Stimulated activated CD4-positive, alpha-beta T cell treated with anti-CD3 and anti-CD28 coated beads, Interleukin-1b, Interleukin-23, amount 100 ng/mL, for 24 hours (primary cell): ENCODE measurements around the gene CRYM.
"Not testable (repeated sequence)": the region's sequence is repeated elsewhere in the genome, so short reads cannot be mapped to it uniquely, and the experiment has no call there.

Experiments used
- DNase-seq, 4 experiments: peaks; one replicate each; pipeline ENCODE4 v3.0.0-alpha.2; 2020; ENCODE audit warnings: low read depth in 4 of 4, low spot score in 1 of 4

CRYM gene

DNA sequence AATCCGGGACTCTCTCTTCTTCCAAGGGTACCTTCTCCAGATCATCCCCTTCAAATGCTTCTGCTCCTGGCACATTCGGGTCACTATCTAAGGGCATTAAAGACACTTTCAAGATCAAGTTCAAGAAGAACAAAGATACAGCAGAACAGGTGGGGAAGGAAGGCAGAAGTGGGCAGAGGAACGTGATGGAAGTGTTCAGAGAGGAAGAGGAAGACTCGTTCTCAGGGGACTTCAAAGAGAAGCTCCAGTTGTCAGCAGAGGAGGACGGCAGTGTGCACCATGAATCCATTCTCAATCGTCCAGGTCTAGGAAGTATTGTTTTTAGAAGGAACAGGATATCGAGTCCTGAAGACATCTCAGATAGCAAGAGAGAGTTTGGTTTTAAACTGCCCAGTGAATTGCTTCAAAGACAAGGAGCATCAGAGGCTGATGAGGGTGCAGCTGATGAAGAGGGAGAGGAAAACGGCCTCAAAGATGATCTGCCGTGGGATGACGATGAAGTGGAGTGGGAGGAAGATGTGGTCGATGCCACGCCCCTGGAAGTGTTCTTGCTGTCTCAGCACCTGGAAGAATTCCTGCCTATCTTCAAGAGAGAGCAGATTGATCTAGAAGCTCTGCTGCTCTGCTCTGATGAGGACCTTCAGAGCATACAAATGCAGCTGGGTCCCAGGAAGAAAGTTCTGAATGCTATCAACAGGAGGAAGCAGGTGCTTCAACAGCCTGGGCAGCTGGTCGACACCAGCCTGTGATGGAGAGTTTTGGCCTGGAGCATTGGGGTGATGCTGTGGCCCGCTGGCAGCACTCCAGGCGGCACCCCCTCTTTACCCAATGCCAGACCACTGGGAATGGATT is 27.8 kb downstream of the CRYM start:
- no peak for DNase-seq

DNA sequence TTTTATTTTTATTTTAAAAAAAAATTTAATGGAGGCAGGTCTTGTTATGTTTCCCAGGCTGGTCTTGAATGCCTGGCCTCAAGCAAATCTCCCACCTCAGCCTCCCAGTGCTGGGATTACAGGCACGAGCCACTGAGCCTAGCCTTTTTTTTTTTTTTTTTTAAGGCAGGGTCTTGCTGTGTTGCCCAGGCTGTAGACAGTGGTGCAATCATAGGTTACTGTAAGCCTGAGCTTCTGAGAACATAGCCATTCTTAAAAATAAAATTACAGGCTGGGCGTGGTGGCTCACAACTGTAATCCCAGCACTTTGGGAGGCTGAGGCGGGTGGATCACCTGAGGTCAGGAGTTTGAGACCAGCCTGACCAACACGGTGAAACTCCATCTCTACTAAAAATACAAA is 29.9 kb downstream of the CRYM start:
- DNase-seq, result not testable (repeated sequence)

DNA sequence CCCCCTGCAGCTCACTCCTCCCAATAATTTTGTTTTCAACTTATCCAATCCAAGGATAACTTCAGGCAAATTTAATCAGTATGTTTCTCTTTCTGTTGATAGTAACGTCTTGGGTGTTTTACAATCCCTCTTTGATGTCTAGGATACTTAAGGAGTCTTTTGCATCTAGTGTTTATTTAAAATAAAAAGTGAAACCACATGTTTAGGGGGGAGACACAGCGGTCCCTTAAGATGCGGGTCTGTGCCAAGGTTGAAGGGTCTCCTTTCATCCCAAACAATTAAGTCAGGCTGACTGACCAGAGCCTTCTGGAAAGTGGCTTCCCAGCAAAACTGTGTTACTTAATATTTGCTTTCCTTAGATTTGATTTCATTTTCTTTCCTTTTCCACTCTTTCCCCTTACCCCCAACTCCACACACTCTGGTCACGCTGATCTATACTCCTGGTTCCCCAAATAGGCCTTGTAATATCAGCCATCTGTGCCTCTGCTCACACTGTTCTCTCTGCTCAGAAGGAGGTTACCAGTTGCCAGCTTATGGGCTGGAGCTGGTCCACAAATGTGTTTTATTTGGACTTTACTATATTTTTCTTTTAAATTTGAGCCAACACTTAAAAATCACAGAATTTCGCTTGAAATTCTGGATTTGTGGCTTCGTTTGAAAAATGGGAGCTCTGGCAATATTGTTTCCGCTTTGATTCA is 33.4 kb downstream of the CRYM start:
- DNase-seq, result no peak

DNA sequence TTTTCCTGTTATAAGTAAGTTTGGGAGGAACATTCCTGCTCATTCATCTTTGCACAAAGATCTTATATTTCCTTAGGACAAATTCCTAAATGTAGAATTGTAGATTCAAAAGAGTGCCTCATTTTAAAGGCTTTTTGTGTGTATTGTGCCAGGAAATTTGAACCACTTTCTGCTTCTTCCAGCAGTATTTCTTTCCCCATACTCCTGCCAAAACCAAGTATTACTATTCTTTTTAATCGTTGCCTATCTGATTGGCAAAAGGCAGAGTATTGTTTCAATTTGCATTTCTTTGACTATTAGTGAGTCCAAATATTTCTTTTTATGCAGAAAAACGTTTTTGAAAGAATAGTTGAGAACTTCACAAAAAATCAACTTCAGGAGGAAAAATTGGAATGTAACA is 35.3 kb downstream of the CRYM start:
- no peak for DNase-seq

DNA sequence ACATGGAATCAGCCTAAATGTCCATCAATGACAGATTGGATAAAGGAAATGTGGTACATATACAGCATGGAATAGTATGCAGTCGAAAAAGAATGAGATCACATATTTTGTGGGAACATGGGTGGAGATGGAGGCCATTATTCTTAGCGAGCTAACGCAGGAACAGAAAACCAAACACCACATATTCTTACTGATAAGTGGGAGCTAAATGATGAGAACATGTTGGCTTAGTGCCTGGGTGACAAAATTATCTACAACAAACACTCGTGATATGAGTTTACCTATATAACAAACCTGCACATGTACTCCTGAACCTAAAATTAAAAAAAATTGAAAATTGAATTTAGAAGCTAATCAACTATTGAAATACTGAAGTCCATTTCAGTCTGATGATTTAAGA is 38.4 kb downstream of the CRYM start:
- DNase-seq, result no peak

DNA sequence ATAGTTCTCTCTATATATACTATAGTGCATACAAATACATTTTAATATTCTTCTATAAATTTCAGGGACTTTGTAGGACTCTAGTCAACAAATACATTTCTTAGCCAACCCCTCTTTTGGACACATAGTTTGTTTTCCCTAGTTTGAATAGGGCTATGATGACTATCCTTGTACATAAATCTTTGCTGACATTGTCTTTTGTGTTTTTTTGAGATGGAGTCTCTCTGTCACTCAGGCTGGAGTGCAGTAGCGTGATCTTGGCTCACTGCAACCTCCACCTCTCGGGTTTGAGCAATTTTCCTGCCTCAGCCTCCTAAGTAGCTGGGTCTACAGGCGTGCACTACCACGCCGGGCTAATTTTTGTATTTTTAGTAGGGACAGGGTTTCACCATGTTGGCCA is 41.3 kb downstream of the CRYM start:
- no peak for DNase-seq

DNA sequence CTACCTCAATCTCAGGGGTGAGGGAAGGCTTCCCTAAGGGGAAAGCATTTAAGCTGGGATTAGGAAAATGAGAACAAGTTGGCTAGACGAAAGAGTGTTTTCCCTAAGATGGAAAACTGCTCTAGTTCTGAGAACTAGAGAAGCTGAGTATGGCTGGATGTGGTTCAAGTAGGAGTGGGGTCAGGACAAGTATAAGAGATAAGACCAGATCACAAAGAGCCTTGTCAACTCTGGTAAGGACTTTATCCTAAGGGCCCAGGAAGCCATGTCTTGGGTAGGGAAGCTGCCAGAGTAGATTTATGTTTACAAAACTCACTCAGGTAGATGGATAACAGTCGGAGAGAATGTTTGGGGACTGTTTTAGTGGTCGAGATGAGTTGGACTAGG is 42.9 kb downstream of the CRYM start:
- DNase-seq, result no peak

DNA sequence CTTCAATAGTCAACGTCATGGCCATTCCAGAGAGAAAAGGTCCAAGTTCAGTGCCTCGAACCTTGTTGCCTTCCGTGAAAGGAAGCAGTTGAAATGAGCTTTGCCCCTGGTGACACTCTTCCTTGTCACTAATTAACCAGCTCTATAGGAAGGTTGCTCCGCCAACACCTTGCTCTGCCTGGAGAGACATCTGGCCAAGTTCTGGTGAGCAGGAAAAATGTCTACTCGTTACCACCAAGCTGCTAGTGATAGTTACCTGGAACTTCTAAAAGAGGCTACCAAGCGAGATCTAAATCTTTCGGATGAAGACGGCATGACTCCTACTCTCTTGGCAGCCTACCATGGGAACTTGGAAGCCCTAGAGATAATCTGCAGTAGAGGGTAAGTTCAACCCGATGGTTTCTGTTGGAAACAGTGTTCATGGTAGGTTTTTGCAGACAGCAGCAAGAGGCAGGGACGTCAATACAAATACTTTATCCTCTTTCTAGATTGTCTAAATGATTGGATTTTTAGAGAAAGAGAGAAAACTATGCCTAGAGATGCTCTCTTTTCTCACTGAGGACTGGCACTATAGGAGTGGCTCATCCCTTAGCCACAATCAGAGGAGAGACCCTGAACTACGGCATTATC is 44.5 kb downstream of the CRYM start, which contains the start of gene ANKS4B:
TSS of gene ANKS4B (plus strand) at position 179 of the 630 bp plus-strand sequence. CDS start at position 218, 39 bp downstream.
- no peak for DNase-seq

DNA sequence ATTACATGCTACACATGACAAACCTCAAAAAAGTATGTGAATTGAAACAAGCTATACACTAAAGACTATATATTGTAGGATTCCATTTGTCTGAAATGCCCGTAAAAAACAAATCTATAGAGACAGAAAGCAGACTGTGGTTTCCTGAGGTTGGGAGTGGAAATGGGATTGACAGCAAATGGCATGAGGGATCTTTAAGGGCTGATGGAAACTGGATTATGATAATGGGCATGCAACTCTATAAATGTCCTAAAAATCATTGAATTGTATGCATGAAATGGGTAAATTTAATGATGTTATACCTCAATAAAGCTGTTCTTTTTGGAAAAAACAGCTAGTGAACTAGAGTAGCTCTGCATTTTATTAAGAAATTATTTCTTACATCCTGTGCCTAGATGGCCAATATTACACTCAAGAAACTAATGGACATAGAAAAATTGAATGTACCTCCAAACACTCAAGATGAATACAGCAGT is 45.0 kb downstream of the CRYM start:
- no peak for DNase-seq

DNA sequence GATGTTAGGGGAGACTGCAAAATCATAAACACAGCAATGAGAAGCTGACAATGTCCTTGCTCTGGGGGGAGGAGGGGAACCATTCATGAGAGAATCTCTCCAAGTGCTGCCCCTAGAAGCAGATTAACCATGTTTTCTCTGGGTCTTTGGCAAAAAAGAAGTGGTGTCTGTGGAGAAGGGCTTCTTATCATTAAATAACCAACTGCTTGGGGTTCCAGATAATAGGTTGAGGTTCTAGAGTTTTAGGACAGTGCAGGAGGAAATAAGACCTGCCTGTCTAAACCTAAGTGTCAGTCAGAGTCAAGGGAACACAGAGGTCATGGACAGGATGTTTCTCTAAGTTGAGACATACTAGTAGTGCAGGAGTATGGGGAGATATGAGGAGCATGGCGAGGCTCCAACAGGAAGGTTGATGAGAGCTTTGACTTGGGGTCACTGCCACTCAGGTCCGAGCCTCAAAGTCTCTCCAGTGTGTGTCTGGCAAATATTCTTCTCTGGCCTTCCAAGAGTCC is 49.7 kb downstream of the CRYM start:
- no peak for DNase-seq

DNA sequence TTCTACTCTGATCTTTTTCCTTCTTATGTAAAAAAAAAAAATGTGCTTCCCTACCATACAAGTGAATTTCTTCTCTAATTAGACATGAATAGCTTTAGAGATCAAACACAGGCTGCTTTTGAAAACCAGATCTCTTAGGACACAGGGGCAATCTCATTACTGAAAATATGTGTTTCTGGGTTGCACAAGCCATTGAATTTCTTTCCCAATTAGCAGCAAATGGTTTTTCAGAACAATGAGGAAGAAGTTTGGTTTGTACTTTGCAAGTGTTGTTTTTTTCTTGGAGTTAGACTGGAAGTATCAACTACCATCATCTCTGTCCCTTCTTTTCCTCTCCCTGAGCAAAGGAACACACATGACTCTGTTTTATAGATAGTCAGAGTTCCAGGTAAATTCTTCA is 50.2 kb downstream of the CRYM start:
- no peak for DNase-seq

DNA sequence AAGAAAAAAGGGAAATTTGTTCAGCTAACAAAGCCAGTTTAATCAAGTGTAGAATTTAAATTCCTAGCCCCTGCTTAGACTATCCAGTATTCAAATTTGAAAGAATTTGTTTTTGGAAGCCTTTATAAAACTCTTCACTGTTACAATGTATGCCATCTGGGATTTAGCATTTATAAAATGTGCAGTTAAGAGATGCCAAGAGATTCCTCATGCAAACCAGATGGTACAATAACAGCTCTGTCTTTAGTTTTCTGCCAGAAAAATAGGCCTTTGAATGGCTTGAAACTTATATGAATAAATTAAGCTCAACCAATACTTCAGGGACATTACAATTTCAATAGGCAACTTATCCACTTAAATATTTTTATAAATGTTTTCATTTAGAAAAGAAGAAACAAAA is 51.3 kb downstream of the CRYM start:
- DNase-seq, result no peak

DNA sequence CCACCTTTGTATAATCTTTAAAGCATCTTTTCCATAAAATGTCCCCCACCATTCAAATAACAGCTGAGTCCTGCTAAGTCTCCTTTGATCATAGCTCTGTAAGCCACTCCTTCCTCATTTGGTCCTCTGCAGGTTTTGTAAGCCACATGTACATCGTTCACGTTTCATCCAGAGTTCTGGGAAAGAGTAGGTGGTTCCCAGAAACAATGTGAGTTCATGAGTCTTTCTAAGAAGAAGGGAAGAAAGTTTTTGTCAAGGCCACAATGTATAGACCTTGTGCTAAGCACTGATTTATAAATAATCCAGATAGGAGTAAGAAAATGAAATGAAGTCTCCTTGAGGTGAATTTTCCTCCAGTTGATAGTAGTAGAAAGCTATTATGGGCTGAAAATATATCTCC is 53.3 kb downstream of the CRYM start:
- DNase-seq, result no peak

DNA sequence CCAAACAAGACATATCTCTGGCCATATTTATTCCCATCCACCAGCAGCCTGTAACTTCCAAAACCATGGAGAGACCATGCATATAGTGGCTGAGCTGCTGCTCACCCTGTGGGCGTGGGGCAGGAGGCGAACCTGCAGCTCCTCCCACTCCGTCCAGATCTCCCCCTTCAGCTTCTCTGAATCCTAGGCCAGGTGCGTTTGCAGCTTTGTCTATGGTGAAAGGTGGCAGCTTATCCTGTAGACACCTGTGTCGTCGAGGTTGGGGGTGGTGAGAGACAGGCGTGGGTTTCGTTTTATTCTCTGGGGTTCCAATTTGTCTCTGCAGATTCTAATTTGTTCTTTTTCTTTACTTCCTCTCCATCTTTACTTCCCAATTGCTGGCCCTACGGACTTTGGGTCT is 54.3 kb downstream of the CRYM start:
- no peak for DNase-seq

DNA sequence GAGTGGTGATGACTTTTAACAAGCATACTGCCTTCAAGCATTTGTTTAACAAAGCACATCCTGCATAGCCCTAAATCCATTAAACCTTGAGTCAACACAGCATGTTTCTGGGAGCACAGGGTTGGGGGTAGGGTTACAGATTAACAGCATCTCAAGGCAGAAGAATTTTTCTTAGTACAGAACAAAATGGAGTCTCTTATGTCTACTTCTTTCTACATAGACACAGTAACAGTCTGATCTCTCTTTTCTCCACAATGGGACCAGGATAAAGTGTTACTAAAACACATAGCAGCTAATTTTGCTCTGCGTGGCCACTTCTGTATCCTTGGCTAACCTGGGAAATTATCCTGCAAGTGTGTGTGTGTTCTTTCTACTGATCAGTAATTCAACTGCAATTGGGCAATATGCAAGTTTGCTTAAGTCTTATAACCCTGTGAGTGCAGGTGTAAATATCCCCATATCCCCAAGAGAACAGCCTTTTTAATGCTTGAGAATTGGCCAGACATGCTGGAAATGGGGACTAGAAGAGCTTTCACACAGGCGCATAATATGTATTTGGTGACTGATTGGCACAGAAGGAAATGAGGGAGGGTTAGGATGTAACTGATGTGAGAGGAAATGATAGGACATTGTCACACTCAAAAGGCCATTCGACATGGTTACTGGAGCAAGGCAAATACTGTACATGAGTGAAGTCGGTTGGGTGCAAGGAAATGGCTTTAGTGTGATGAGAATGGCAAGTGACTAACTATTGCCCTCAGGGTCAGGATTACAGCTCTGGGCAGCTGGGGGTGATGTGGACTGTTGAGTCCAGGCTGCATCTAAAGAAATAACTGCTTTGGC is 55.4 kb downstream of the CRYM start:
- DNase-seq, result no peak

DNA sequence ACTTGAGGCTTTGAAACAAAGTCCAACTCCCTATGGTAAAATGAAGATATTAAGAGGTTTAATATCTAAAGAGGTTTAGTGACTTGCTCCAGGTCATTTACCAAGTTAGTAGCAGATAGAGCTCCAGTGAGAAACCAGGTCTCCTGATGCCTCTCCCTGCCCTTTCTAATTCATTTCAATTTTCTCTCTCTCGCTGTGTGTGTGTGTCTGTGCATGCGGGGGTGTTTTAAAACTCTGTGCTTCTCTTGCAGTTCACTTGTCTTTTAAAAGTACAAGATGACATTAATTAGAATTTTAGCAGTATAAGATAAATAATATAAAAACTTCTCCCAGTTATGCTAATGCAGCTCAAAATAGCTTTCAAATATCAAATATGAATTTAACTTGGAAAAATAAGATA is 58.5 kb downstream of the CRYM start:
- no peak for DNase-seq

DNA sequence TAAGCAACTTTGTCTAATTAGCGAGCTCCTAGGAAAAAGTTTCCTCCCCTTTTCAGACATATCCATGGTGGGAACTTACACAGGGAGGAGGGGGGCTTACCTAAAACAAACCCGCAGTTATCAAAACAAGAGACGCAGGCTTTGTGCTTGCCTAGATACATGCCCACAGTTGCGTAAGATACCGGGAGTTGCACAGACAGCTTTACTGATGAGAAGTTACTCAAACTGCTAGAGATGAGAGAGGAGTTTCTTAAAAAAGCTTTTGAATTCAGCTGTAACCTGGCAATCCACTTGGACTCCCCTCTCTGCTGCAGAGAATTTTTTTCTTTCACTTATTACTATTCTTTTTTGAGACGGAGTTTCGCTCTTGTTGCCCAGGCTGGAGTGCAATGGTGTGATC is 59.9 kb downstream of the CRYM start:
- DNase-seq, result no peak

DNA sequence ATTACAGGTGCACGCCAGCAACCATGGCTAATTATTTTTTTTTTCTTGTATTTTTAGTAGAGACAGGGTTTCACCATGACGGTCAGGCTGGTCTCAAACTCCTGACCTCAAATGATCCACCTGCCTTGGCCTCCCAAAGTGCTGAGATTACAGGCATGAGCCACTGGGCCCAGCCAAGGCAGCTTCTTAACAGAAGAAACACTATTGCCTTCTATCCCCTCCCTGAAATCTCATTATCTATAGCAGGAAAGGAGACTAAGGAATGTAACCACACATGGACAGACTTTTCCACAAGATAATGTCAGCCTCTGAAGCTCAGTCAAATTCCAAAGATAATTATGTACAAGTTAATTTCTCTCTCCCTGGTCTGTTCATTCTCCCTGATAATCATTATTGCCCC is 61.0 kb downstream of the CRYM start:
- DNase-seq, result no peak

DNA sequence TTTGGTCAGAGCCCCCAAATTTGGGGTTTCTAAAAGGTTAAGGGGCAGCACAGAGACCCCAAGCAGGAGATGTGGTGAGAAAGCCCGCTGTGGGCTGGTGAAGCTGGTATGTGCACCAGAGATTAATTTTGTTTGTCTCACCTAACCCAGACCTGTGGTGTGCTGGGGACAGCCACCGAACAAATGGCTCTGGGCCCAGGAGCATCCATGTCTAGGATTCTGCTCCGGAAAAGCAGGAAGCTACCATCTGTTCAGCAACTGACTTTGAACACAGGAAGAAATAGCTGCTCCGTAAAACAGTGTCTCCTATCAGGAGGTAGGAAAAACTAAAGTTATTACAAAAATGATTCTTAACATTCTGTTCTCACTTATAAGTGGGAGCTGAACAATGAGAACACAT is 64.0 kb downstream of the CRYM start:
- DNase-seq, result no peak

DNA sequence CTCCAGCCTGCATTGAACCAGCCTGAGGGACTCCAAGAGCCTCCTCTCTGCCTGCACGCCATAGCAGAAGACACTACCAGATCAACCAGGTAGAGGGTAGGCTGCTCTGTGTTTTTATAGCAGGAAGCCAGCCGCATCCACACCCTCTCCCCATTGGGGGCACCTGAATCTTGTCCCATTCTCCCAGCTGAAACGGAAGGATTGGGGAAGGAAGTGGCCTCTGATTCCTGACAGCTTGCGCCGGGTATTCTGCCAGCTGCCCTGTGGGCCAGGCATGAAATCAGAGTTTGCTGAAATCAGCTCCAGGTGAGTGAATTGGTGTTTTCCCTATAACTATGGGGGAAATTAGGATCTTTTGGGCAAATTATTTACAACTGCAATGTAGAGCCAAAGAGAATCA is 66.6 kb downstream of the CRYM start, which contains the start of gene ZP2:
TSS of gene ZP2 (minus strand) at position 89 of the 400 bp plus-strand sequence. CDS start at position 62, 27 bp downstream.
- no peak for DNase-seq
